ENCODE data around the gene RPS18. TPM values are rescaled to one million over a fixed set of nuclear protein-coding genes. Genes with fewer than 3 reads are reported as not detected.

The RPS18 gene
- total RNA-seq, 6 donors from 2014 or later, result 535 to 2,038 (median 1,627) TPM

DNA sequence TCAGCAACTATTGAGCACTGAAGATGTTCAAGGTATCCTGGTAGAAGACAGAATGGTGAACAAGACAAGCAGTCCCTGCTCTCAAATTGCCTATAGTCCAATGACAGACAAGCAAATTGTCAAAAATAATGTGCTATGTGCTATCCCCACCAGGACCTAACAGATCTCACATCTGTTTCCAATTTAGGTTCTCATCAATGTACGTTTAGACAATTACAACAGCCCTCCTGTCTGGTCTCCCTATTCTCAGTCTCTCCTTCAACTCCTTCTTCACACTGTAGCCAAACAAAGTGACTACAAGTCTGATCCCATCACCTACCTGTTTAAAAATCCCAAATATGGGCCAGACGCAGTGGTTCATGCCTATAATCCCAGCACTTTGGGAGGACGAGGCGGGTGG, 34.5 kb downstream of the RPS18 start:
- peaks cover 9 to 73% (median 47%) of the 10 kb centered on the region in 4 donors for H3K36me3 ChIP-seq
- no peak overlapping the region for H3K4me3 ChIP-seq
- H3K9me3 ChIP-seq, result no peaks in the 10 kb centered on the region
- peaks cover 7 to 40% (median 11%) of the 10 kb centered on the region in 4 donors for H3K4me1 ChIP-seq
- TF ChIP-seq EP300 (IDR thresholded peaks at IDR 0.05) (no peak), POLR2AphosphoS5 (IDR thresholded peaks at IDR 0.05) (no peak), POLR2A (IDR thresholded peaks at IDR 0.05) (no peak)
- TF ChIP-seq, protein P1, sequence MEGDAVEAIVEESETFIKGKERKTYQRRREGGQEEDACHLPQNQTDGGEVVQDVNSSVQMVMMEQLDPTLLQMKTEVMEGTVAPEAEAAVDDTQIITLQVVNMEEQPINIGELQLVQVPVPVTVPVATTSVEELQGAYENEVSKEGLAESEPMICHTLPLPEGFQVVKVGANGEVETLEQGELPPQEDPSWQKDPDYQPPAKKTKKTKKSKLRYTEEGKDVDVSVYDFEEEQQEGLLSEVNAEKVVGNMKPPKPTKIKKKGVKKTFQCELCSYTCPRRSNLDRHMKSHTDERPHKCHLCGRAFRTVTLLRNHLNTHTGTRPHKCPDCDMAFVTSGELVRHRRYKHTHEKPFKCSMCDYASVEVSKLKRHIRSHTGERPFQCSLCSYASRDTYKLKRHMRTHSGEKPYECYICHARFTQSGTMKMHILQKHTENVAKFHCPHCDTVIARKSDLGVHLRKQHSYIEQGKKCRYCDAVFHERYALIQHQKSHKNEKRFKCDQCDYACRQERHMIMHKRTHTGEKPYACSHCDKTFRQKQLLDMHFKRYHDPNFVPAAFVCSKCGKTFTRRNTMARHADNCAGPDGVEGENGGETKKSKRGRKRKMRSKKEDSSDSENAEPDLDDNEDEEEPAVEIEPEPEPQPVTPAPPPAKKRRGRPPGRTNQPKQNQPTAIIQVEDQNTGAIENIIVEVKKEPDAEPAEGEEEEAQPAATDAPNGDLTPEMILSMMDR (IDR thresholded peaks at IDR 0.05), result no peak
- H3K27ac ChIP-seq, result no peak overlapping the region
- no peak for DNase-seq
- ATAC-seq (ENCODE audit: low FRiP score in 2 of 2), result no peak
- no peaks in the 10 kb centered on the region for H3K27me3 ChIP-seq
- 83 to 84% methylated on average over 4 of the region's 4 CpGs for WGBS, 2 donors

DNA sequence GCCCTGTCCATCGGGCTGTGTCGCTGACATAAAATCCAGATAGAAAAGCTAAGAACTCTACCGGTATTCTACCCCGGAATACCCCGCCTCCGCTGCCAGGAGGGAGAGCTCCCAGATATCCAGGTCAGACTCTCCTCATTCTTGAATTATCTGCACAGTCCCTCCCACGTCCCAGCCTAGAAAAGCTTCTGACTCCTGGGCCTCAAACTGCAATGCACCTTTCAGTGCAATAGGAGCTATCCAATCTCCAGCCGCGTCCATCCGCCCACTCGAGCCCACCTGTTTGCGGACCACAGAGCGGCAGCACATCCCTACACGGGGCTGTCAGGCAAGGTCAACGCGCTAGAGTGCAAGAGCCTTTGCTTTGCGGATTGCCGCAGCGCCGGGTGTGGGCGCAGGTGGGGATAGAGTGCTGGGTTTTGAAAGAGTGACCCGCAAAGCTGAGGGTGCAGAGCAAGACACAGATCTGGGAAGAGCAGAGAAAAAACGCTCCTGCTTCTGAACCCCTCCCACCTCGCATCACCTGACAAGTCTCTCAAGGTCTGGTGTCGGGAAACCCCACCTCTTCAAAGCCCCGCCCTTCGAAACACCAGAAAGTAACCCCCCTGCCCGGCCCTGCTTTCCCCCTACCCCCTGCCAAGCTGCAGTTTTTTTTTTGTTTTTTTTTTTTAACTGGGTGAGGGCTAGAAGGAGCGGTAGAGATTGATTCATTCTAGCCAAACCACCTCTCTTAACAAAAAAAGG, 40.7 kb downstream of the RPS18 start:
- no peaks in the 10 kb centered on the region for H3K9me3 ChIP-seq
- H3K27ac ChIP-seq, result peak overlapping the region; percentile 94 to 99 (median 98)
- WGBS, 2 donors, result 7 to 12% methylated on average over 28 to 29 of the region's 29 CpGs
- peaks cover 0 to 37% (median 14%) of the 10 kb centered on the region in 4 donors for H3K36me3 ChIP-seq
- ATAC-seq (ENCODE audit: low FRiP score in 2 of 2) (peak; percentile 14 to 56), DNase-seq (peak; percentile 77 to 96)
- peaks cover 38 to 57% (median 44%) of the 10 kb centered on the region in 4 donors for H3K4me1 ChIP-seq
- H3K4me3 ChIP-seq, result peak overlapping the region; percentile 71 to 85 (median 81)
- H3K27me3 ChIP-seq, result no peaks in the 10 kb centered on the region
- TF ChIP-seq POLR2AphosphoS5 (IDR thresholded peaks at IDR 0.05), result peak; percentile 4 to 12
- no peak for TF ChIP-seq POLR2A (IDR thresholded peaks at IDR 0.05)
- TF ChIP-seq, protein P1 (IDR thresholded peaks at IDR 0.05), result peak in 1 of 6 experiments; percentile 3

DNA sequence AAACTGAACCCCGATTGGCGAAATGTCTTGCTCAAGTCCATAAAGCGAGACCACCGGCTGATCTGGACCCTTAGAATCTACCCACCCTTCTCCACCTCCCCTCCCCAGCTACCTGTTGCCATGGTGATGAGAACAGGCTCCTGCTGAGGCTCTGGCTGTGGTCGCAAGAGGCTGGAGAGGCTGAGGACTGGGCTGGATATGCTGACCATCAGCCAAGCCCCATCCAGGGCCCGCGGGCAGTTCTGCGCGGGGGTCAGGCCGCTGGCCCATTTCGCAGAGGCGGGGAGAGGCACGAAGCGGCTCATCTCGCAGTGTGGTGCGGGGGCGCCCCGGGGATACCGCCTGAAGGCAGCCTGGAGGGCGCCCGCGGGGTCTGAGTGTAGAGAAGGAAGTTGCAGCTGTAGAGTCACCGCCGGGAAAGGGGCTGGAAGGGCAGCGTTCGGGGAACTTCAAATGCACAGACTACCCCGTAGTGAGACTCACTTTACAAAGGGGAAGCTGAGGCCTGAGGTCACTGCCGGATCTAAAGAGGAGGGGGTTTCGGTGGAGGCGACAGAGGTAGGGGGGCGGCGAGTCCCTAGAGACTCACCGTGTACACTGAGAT, 41.3 kb downstream of the RPS18 start:
- peaks cover 38 to 59% (median 45%) of the 10 kb centered on the region in 4 donors for H3K4me1 ChIP-seq
- ATAC-seq (ENCODE audit: low FRiP score in 2 of 2) (peak; percentile 2 to 33), DNase-seq (peak; percentile 77 to 89)
- TF ChIP-seq POLR2A (IDR thresholded peaks at IDR 0.05), result no peak
- TF ChIP-seq, protein P1 (IDR thresholded peaks at IDR 0.05), result peak in 1 of 6 experiments; percentile 1
- TF ChIP-seq POLR2AphosphoS5 (IDR thresholded peaks at IDR 0.05), result peak in 1 of 2 donors; percentile 26
- no peak for TF ChIP-seq EP300 (IDR thresholded peaks at IDR 0.05)
- WGBS, 2 donors, result 0 to 1% methylated on average over 26 to 32 of the region's 33 CpGs
- H3K4me3 ChIP-seq, result peak overlapping the region; percentile 71 to 85 (median 81)
- no peaks in the 10 kb centered on the region for H3K27me3 ChIP-seq
- H3K36me3 ChIP-seq, result peaks cover 0 to 34% (median 14%) of the 10 kb centered on the region in 4 donors
- no peaks in the 10 kb centered on the region for H3K9me3 ChIP-seq
- H3K27ac ChIP-seq, result peak overlapping the region; percentile 94 to 99 (median 98)

- Histone ChIP-seq H3K9me3 (no peaks in the 10 kb centered on the region), H3K4me3 (peak within 1 kb of the TSS; percentile 71 to 85 (median 81)), H3K27ac (peak within 1 kb of the TSS; percentile 94 to 99 (median 98)), H3K27me3 (no peaks in the 10 kb centered on the region), H3K4me1 (peaks cover 44 to 63% (median 52%) of the 10 kb centered on the region in 4 donors), H3K36me3 (peaks cover 0 to 34% (median 19%) of the 10 kb centered on the region in 4 donors)
- peak; percentile 7 to 51 for ATAC-seq (ENCODE audit: low FRiP score in 2 of 2)
- peak in 1 of 4 donors; percentile 26 for TF ChIP-seq EP300 (IDR thresholded peaks at IDR 0.05)
- TF ChIP-seq, protein P1 (IDR thresholded peaks at IDR 0.05), result no peak
- peak; percentile 93 for TF ChIP-seq POLR2AphosphoS5 (IDR thresholded peaks at IDR 0.05)
- peak in 3 of 4 donors; percentile 44 to 81 (median 58) for TF ChIP-seq POLR2A (IDR thresholded peaks at IDR 0.05)
- 0% methylated on average over 33 to 45 of the region's 47 CpGs for WGBS, 2 donors
- DNase-seq, result peak; percentile 81 to 90
Measured at GRCh38 chr6:33313709-33314514, 42.0 kb downstream of the RPS18 start, which contains the start of gene TAPBP. Gene TAPBP, minus strand, starts transcription at chr6:33314078. Its CDS starts 37 bp downstream, at chr6:33314041.
